HG03108 (cell line): ENCODE results near the gene GNAQ.

Source experiments
- ATAC-seq: cut with Tn5 transposase; IDR thresholded peaks from one replicate; pipeline ENCODE4 v1.9.1; 2021; ENCODE audit warnings: moderate library complexity; ENCODE audit not compliant: unreplicated experiment

Gene GNAQ

GRCh38 chr9:78004478-78005229 lies 27.0 kb downstream of the GNAQ start:
- no peak for ATAC-seq

GRCh38 chr9:78003730-78004129 lies 27.9 kb downstream of the GNAQ start:
- ATAC-seq = no peak

GRCh38 chr9:78001946-78002731 lies 29.5 kb downstream of the GNAQ start:
- no peak for ATAC-seq

- no peak for ATAC-seq
These were observed 31.4 kb downstream of the GNAQ start for GRCh38 chr9:78000221-78000620.

GRCh38 chr9:77999231-77999631 lies 32.4 kb downstream of the GNAQ start:
- ATAC-seq = no peak

GRCh38 chr9:77997611-77998284 lies 33.9 kb downstream of the GNAQ start:
- no peak for ATAC-seq

GRCh38 chr9:77996696-77997095 lies 34.9 kb downstream of the GNAQ start:
- no peak for ATAC-seq

- no peak for ATAC-seq
These were observed 40.4 kb downstream of the GNAQ start for GRCh38 chr9:77991191-77991590.

GRCh38 chr9:77989909-77990308 lies 41.7 kb downstream of the GNAQ start:
- ATAC-seq = no peak

- ATAC-seq = no peak
These were observed 42.2 kb downstream of the GNAQ start for GRCh38 chr9:77989458-77989857.

- no peak for ATAC-seq
These were observed 43.0 kb downstream of the GNAQ start for GRCh38 chr9:77988630-77989029.

GRCh38 chr9:77987880-77988525 lies 43.6 kb downstream of the GNAQ start:
- ATAC-seq = no peak

- no peak for ATAC-seq
These were observed 44.4 kb downstream of the GNAQ start for GRCh38 chr9:77987081-77987656.

- no peak for ATAC-seq
These were observed 45.6 kb downstream of the GNAQ start for GRCh38 chr9:77985996-77986395.

GRCh38 chr9:77983320-77983662 lies 48.3 kb downstream of the GNAQ start:
- ATAC-seq = no peak

GRCh38 chr9:77982581-77983319 lies 48.9 kb downstream of the GNAQ start:
- no peak for ATAC-seq

GRCh38 chr9:77981907-77982306 lies 49.7 kb downstream of the GNAQ start:
- ATAC-seq = no peak

- ATAC-seq = peak; percentile 47
These were observed 50.3 kb downstream of the GNAQ start for GRCh38 chr9:77981332-77981731.

- no peak for ATAC-seq
These were observed 51.0 kb downstream of the GNAQ start for GRCh38 chr9:77980622-77981021.

- no peak for ATAC-seq
These were observed 53.4 kb downstream of the GNAQ start for GRCh38 chr9:77978086-77978781.
